Panc1 (cell line): ENCODE measurements around the gene PRKG1.
"Not testable (repeated sequence)": the region's sequence is repeated elsewhere in the genome, so short reads cannot be mapped to it uniquely, and the experiment has no call there.

Experiments
- POLR2AphosphoS5 ChIP-seq: IDR thresholded peaks from 2 replicates; pipeline ENCODE4 v1.6.1; 2012; ENCODE audit warnings: mild to moderate bottlenecking, low read depth, low read length, moderate library complexity
- TF ChIP-seq, protein P1 (sequence below): fragments of 450-650 bp; IDR thresholded peaks from 2 replicates; pipeline ENCODE4 v1.5.1; 2017; ENCODE audit warnings: mild to moderate bottlenecking

DNA sequence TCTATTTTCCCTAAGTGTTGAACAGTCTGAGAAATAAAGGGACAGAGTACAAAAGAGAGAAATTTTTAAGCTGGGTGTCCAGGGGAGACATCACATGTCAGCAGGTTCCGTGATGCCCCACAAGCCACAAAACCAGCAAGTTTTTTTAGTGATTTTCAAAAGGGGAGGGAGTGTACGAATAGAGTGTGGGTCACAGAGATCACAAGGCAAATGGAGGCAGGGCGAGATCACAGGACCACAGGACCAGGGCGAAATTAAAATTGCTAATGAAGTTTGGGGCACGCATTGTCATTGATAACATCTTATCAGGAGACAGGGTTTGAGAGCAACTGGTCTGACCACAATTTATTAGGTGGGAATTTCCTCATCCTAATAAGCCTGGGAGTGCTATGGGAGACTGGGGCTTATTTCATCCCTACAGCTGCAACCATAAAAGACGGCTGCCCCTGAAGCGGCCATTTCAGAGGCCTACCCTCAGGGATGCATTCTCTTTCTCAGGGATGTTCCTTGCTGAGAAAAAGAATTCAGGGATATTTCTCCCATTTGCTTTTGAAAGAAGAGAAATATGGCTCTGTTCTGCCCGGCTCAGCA is 193.8 kb downstream of the PRKG1 start:
- TF ChIP-seq, protein P1, sequence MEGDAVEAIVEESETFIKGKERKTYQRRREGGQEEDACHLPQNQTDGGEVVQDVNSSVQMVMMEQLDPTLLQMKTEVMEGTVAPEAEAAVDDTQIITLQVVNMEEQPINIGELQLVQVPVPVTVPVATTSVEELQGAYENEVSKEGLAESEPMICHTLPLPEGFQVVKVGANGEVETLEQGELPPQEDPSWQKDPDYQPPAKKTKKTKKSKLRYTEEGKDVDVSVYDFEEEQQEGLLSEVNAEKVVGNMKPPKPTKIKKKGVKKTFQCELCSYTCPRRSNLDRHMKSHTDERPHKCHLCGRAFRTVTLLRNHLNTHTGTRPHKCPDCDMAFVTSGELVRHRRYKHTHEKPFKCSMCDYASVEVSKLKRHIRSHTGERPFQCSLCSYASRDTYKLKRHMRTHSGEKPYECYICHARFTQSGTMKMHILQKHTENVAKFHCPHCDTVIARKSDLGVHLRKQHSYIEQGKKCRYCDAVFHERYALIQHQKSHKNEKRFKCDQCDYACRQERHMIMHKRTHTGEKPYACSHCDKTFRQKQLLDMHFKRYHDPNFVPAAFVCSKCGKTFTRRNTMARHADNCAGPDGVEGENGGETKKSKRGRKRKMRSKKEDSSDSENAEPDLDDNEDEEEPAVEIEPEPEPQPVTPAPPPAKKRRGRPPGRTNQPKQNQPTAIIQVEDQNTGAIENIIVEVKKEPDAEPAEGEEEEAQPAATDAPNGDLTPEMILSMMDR = not testable (repeated sequence)
- TF ChIP-seq POLR2AphosphoS5 = not testable (repeated sequence)
